ENCODE results near the gene TMEM256. TPM values are rescaled to one million over a fixed set of nuclear protein-coding genes. Genes with fewer than 3 reads are reported as not detected.

TMEM256 gene
- total and polyA plus RNA-seq, 9 of the 15 experiments (the other 6 are each of a cell fraction or from before 2014, with no cell fraction given): 43.4 to 177 (median 68.5) TPM

DNA sequence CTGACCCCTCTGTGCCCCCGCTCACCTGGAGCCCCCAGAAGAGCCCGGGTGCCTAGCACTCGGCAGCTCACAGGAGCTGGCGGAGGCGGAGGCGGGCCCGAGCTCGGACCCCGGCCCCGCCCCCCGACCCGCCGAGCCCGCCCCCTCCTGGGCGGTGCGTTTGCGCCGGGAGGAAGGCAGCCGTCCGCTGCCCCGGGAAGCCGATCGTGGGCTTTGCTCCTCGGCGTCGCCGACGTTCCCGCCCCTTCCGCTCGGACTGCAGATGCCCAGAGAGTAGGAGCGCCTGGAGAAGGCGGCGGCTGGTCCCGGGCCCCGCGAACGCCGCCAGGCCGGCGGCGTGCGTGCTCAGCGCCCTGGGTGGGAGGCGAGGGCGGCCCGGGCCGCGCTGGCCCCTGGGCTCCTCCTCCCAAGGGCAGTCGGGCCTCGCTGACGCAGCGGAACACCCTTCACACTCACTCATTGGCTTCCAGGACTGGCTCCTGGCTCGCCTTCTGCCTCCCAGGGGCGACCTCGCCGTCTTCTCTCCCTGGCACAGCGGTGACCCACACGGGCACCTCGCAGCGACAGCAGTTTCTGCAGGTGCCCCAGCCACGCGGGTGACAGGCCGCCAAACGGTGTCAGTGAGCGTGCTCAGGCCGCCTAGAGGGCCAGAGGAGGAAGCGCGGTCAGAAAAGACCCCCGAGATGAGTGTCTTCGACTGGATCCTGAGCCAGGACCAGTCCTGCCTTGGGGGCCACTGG, 9.3 kb downstream of the TMEM256 start, which contains the start of gene PLSCR3 (continued):
- TF ChIP-seq, protein P1, sequence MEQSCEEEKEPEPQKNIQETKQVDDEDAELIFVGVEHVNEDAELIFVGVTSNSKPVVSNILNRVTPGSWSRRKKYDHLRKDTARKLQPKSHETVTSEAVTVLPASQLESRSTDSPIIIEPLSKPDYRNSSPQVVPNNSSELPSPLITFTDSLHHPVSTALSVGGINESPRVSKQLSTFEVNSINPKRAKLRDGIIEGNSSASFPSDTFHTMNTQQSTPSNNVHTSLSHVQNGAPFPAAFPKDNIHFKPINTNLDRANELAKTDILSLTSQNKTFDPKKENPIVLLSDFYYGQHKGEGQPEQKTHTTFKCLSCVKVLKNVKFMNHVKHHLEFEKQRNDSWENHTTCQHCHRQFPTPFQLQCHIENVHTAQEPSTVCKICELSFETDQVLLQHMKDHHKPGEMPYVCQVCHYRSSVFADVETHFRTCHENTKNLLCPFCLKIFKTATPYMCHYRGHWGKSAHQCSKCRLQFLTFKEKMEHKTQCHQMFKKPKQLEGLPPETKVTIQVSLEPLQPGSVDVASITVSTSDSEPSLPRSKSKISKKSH (CRISPR knock-in tag; IDR thresholded peaks at IDR 0.05): no peak
- TF ChIP-seq BDP1 (IDR thresholded peaks at IDR 0.05; ENCODE audit: insufficient read depth, insufficient read length): no peak
- no peak for TF ChIP-seq RBM17 (IDR thresholded peaks at IDR 0.05; ENCODE audit: borderline replicate concordance, low read depth, low read length)
- no peak for TF ChIP-seq HMG20B (CRISPR knock-in tag; IDR thresholded peaks at IDR 0.05)
- TF ChIP-seq, protein P2, sequence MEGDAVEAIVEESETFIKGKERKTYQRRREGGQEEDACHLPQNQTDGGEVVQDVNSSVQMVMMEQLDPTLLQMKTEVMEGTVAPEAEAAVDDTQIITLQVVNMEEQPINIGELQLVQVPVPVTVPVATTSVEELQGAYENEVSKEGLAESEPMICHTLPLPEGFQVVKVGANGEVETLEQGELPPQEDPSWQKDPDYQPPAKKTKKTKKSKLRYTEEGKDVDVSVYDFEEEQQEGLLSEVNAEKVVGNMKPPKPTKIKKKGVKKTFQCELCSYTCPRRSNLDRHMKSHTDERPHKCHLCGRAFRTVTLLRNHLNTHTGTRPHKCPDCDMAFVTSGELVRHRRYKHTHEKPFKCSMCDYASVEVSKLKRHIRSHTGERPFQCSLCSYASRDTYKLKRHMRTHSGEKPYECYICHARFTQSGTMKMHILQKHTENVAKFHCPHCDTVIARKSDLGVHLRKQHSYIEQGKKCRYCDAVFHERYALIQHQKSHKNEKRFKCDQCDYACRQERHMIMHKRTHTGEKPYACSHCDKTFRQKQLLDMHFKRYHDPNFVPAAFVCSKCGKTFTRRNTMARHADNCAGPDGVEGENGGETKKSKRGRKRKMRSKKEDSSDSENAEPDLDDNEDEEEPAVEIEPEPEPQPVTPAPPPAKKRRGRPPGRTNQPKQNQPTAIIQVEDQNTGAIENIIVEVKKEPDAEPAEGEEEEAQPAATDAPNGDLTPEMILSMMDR (IDR thresholded peaks at IDR 0.05 in 2 of 3, conservative IDR thresholded peaks at IDR 0.05 in 1 of 3; ENCODE audit: insufficient read depth in 2 of 3, low read depth in 1 of 3, low read length in 3 of 3): peak; percentile 25 to 53 (median 44); a peak in 4 of 6 replicates
- 0 out of 2 replicates have a peak, but pooled peaks have one; percentile 46 for TF ChIP-seq NR3C1 (CRISPR knock-in tag; IDR thresholded peaks at IDR 0.05)
- TF ChIP-seq ZNF316 (IDR thresholded peaks at IDR 0.05): peak; percentile 53; the same call in 1 of the 2 replicates
- TF ChIP-seq, protein P3, sequence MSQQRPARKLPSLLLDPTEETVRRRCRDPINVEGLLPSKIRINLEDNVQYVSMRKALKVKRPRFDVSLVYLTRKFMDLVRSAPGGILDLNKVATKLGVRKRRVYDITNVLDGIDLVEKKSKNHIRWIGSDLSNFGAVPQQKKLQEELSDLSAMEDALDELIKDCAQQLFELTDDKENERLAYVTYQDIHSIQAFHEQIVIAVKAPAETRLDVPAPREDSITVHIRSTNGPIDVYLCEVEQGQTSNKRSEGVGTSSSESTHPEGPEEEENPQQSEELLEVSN (IDR thresholded peaks at IDR 0.05; ENCODE audit: borderline replicate concordance in 1 of 2, extremely low read depth in 1 of 2, insufficient read depth in 1 of 2, insufficient read length in 1 of 2, low read depth in 1 of 2, low read length in 1 of 2, poor library complexity in 1 of 2, severe bottlenecking in 1 of 2): peak; percentile 74 to 82
- no peak for TF ChIP-seq ZNF253 (CRISPR knock-in tag; conservative IDR thresholded peaks at IDR 0.05)
- TF ChIP-seq HDAC1 (IDR thresholded peaks at IDR 0.05): peak in 1 of 2 experiments; percentile 69; a peak in 2 of 4 replicates
- peak; percentile 67; the same call in 1 of the 2 replicates for TF ChIP-seq KAT7 (CRISPR knock-in tag; IDR thresholded peaks at IDR 0.05; ENCODE audit: borderline replicate concordance)
- TF ChIP-seq, protein P4, sequence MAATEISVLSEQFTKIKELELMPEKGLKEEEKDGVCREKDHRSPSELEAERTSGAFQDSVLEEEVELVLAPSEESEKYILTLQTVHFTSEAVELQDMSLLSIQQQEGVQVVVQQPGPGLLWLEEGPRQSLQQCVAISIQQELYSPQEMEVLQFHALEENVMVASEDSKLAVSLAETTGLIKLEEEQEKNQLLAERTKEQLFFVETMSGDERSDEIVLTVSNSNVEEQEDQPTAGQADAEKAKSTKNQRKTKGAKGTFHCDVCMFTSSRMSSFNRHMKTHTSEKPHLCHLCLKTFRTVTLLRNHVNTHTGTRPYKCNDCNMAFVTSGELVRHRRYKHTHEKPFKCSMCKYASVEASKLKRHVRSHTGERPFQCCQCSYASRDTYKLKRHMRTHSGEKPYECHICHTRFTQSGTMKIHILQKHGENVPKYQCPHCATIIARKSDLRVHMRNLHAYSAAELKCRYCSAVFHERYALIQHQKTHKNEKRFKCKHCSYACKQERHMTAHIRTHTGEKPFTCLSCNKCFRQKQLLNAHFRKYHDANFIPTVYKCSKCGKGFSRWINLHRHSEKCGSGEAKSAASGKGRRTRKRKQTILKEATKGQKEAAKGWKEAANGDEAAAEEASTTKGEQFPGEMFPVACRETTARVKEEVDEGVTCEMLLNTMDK (IDR thresholded peaks at IDR 0.05; ENCODE audit: borderline replicate concordance, insufficient read depth, low read depth, low read length, poor library complexity, severe bottlenecking): peak; percentile 64
